Stimulated activated naive B cell treated with anti-CD40 and anti-IgM and Interleukin-4, amounts not matched to agents 10 μg/mL and 1 μg/mL and 100 μg/mL, for 72 hours (primary cell): ENCODE measurements around the gene TMEM144.

Experiments used
- ATAC-seq, 2 donors: fragments of 150-1000 bp; cut with Tn5 transposase; replicated peaks; 2 replicates each; pipeline ENCODE4 v1.10.0; 2021; ENCODE audit warnings: moderate library complexity in 1 of 2
- DNase-seq: peaks from one replicate; pipeline ENCODE4 v3.0.0; 2021
- H3K27ac Mint-ChIP-seq: one replicate; pipeline ENCODE4 v1.8.0; 2022; ENCODE audit warnings: mild to moderate bottlenecking, mixed read lengths
- H3K27me3 Mint-ChIP-seq, 2 donors: one replicate each; pipeline ENCODE4 v1.8.0; 2022; ENCODE audit warnings: mixed read lengths in 2 of 2
- H3K36me3 Mint-ChIP-seq, 2 donors: one replicate each; pipeline ENCODE4 v1.8.0; 2022; ENCODE audit warnings: mixed read lengths in 2 of 2, mild to moderate bottlenecking in 1 of 2
- H3K4me1 Mint-ChIP-seq, 2 donors: one replicate each; pipeline ENCODE4 v1.8.0; 2022; ENCODE audit warnings: mixed read lengths in 2 of 2, mild to moderate bottlenecking in 1 of 2
- H3K4me3 Mint-ChIP-seq, 2 donors: one replicate each; pipeline ENCODE4 v1.8.0; 2022; ENCODE audit warnings: mild to moderate bottlenecking in 2 of 2, mixed read lengths in 2 of 2, moderate library complexity in 1 of 2
- H3K9me3 Mint-ChIP-seq, 2 donors: one replicate each; pipeline ENCODE4 v1.8.0; 2022; ENCODE audit warnings: mixed read lengths in 2 of 2, mild to moderate bottlenecking in 1 of 2

The TMEM144 gene

DNA sequence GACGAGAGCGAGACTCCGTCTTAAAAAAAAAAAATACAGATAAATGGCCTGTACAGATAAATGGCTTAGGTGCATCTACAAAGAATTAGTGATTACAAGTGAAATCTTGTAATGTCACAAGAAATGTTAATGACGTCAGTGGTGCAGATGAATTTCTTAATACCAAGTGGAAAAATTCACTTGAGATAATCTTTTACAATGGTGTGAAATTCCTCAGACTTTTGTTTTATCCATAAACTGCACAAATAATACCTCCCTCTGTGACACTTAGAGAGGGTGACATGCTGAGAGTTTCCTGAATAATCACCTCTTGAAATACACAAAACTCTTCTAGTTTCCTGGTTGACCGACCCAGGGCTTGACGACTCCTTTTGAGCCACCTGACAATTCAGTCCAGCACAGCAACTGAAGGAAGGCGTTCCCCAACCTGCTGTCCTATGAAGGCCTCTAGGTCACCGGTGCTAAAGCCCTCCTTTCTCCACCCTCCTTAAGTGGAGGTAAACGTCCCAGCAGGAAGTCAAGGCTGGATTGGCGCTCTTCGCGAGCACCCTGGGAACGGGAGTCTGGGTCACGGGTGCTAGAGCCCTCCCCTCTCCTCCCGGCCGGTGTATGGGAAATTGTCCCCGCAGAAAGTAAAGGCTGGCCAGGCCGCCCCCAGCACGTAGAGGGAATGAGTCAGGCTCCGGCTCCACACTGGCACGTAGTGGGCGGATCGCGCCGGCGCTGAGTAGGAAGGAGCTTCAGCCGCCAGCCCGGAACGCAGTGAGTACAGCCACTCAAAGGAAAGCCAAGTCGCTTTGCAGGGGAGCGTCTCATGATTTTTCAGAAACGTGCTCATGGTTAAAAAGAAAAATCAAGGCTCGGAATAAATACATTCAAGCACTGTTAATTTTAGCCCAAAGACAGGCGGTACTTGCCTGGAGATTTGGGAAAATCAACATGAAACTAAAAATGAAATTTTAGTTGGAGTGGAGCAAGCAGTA is at the start of gene TMEM144:
TSS of gene TMEM144 (plus strand) at position 662 of the 983 bp plus-strand sequence. CDS start 2,182 bp downstream, outside the sequence.
- Mint-ChIP-seq H3K9me3 (peaks cover 4% of the 10 kb centered on the region in 2 donors), H3K27ac (peak within 1 kb of the TSS; percentile 84), H3K4me1 (peaks cover 11 to 20% of the 10 kb centered on the region in 2 donors), H3K27me3 (peaks cover 6 to 19% of the 10 kb centered on the region in 2 donors), H3K36me3 (no peaks in the 10 kb centered on the region), H3K4me3 (peak within 1 kb of the TSS; percentile 85 to 87)
- DNase-seq (peak; percentile 28), ATAC-seq (peak; percentile 86 to 94)

GRCh38 chr4:158161551-158162354 is 48.5 kb upstream of the TMEM144 start:
- DNase-seq, result no peak
- no peak for ATAC-seq
- Mint-ChIP-seq H3K9me3 (no peaks in the 10 kb centered on the region), H3K4me3 (no peak overlapping the region), H3K27ac (no peak overlapping the region), H3K4me1 (no peaks in the 10 kb centered on the region), H3K27me3 (peaks cover 14 to 24% of the 10 kb centered on the region in 2 donors), H3K36me3 (no peaks in the 10 kb centered on the region)

DNA sequence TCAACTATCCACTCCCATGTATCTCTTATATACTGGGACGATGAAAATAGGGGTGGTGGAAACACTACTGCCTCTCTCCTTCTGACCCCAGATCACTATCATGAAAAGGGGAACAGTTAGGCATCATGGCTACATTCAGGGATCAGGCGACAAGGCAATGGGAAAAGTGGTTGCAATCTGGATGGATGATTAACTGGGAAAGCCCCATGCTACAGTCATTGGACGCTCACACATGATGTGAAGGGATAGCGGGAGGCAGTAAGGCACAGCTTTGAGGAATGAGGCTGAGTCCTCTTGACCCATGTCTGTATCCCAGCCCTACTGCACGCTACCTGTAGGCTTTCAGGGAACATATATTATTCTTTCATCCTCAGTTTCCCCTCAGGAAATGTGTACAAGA is 47.7 kb upstream of the TMEM144 start:
- Mint-ChIP-seq H3K4me3 (no peak overlapping the region), H3K9me3 (no peaks in the 10 kb centered on the region), H3K27ac (no peak overlapping the region), H3K27me3 (peaks cover 20 to 24% of the 10 kb centered on the region in 2 donors), H3K36me3 (no peaks in the 10 kb centered on the region), H3K4me1 (no peaks in the 10 kb centered on the region)
- no peak for DNase-seq
- no peak for ATAC-seq

- Mint-ChIP-seq H3K4me3 (no peak overlapping the region), H3K9me3 (no peaks in the 10 kb centered on the region), H3K4me1 (no peaks in the 10 kb centered on the region), H3K36me3 (no peaks in the 10 kb centered on the region), H3K27me3 (peaks cover 21 to 24% of the 10 kb centered on the region in 2 donors), H3K27ac (no peak overlapping the region)
- DNase-seq (no peak), ATAC-seq (no peak)
These were observed 46.1 kb upstream of the TMEM144 start for GRCh38 chr4:158163941-158164767.

- Mint-ChIP-seq H3K9me3 (no peaks in the 10 kb centered on the region), H3K27me3 (peaks cover 18 to 29% of the 10 kb centered on the region in 2 donors), H3K27ac (no peak overlapping the region), H3K4me3 (no peak overlapping the region), H3K36me3 (no peaks in the 10 kb centered on the region), H3K4me1 (no peaks in the 10 kb centered on the region)
- DNase-seq (no peak), ATAC-seq (no peak)
These were observed 45.5 kb upstream of the TMEM144 start for GRCh38 chr4:158164768-158165213.

DNA sequence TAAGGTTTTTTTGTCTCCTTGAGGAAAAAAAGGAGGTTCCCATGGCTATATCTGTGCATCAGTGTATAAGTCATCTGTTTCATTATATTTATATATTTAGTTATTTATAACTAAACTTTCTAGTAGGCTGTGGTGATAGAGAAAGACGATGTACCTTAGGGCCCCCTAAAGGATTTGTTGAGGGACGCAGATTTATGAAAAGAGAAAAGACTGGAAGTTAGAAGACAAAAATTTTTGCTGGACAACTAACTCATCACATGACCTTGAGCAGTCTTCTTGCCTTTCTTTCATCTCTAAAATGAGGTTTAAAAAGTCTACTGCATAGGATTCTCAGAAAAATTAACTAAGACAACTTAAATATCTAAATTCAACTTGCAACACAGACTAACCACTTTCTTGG is 43.6 kb upstream of the TMEM144 start:
- Mint-ChIP-seq H3K4me1 (peaks cover 0 to 5% of the 10 kb centered on the region in 2 donors), H3K27ac (no peak overlapping the region), H3K4me3 (no peak overlapping the region), H3K36me3 (no peaks in the 10 kb centered on the region), H3K27me3 (peaks cover 28 to 41% of the 10 kb centered on the region in 2 donors), H3K9me3 (no peaks in the 10 kb centered on the region)
- DNase-seq (no peak), ATAC-seq (no peak)

- no peak for DNase-seq
- no peak overlapping the region for H3K27ac Mint-ChIP-seq
- H3K27me3 Mint-ChIP-seq, result peaks cover 26 to 36% of the 10 kb centered on the region in 2 donors
- H3K9me3 Mint-ChIP-seq, result no peaks in the 10 kb centered on the region
- no peak for ATAC-seq
- H3K4me1 Mint-ChIP-seq, result peaks cover 0 to 5% of the 10 kb centered on the region in 2 donors
- no peak overlapping the region for H3K4me3 Mint-ChIP-seq
- no peaks in the 10 kb centered on the region for H3K36me3 Mint-ChIP-seq
These were observed 41.7 kb upstream of the TMEM144 start for GRCh38 chr4:158168606-158169005.

DNA sequence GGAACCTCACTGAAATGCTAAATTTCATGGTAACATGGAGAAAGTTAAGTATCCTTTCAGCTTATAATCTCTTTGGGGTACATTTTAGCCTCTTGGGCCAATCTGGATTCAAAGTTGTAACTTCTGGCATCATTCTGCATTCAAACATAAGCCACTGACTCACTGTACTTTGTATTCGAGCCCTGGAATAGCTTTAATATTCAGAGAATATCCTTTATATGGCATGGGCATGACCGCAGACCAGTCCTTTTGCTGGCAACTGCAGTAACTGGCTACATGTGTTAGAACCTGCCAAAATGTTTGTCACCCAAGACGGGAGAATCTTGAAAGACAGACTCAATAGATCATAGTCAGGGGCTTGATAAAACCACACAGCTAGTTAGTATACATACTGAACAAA is 40.8 kb upstream of the TMEM144 start:
- Mint-ChIP-seq H3K36me3 (no peaks in the 10 kb centered on the region), H3K27ac (no peak overlapping the region), H3K27me3 (peaks cover 26 to 30% of the 10 kb centered on the region in 2 donors), H3K9me3 (no peaks in the 10 kb centered on the region), H3K4me3 (no peak overlapping the region), H3K4me1 (peaks cover 0 to 5% of the 10 kb centered on the region in 2 donors)
- ATAC-seq (no peak), DNase-seq (no peak)

- Mint-ChIP-seq H3K4me1 (peaks cover 0 to 5% of the 10 kb centered on the region in 2 donors), H3K36me3 (no peaks in the 10 kb centered on the region), H3K4me3 (no peak overlapping the region), H3K9me3 (no peaks in the 10 kb centered on the region), H3K27ac (no peak overlapping the region), H3K27me3 (peaks cover 26 to 35% of the 10 kb centered on the region in 2 donors)
- DNase-seq (no peak), ATAC-seq (no peak)
These were observed 40.2 kb upstream of the TMEM144 start for GRCh38 chr4:158169931-158170690.

DNA sequence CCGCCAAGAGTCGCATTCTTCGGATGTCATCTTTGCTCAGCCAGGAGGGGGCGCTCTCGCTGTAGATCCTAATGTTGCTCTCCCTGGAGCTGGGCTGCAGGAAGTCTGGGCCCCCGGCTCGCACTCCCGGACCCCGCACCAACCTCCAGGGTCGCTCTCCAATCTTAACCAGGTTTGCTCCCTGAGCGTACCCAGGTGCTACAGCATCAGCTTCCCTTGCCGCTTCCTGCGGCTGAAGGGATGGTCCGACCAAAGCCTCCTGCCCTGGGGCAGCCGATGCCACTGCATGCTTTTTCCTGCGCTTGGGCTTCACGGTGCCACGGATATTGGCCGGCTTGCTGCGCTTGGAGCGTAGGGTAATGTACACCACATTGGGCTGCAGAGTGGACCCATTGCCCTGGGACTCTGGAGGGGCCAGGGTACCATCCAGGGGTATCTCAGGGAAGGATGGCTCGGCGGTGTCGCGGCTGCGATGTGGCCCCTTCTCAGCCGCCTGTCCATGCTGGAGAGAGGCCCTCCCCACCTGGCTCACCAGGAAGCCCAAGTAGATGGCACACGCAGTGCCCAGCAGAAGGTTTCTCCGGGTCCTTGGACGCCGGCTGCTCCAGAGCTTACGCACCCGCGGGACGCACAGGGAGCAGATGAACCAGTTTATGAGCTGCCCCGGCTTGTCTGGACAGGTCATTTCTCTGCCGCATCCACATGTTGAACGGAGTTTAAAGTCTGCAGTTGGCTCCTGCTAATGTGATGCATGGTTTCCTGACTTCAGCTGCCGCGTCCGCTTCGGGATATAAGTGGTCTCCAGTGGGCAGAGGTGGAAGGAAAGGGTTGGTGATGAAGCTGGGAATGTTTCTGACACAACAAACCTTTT is 39.4 kb upstream of the TMEM144 start:
- Mint-ChIP-seq H3K36me3 (no peaks in the 10 kb centered on the region), H3K27ac (no peak overlapping the region), H3K4me1 (peaks cover 0 to 5% of the 10 kb centered on the region in 2 donors), H3K9me3 (no peaks in the 10 kb centered on the region), H3K4me3 (no peak overlapping the region), H3K27me3 (peaks cover 26 to 36% of the 10 kb centered on the region in 2 donors)
- ATAC-seq (peak in 1 of 2 donors; percentile 23), DNase-seq (no peak)

GRCh38 chr4:158172261-158173258 is 37.7 kb upstream of the TMEM144 start, which contains the start of gene GASK1B:
GASK1B (minus strand) TSS chr4:158173025; CDS start chr4:158171375, 1,650 bp downstream.
- Mint-ChIP-seq H3K4me3 (no peak within 1 kb of the TSS), H3K4me1 (peaks cover 0 to 5% of the 10 kb centered on the region in 2 donors), H3K9me3 (no peaks in the 10 kb centered on the region), H3K27ac (no peak within 1 kb of the TSS), H3K36me3 (no peaks in the 10 kb centered on the region), H3K27me3 (peaks cover 20 to 43% of the 10 kb centered on the region in 2 donors)
- ATAC-seq (no peak), DNase-seq (no peak)
